DMS153 treated with DMSO at 0.1 percent for 48 hours (cell line): ENCODE results near the gene CNPPD1.

Experiments
- DNase-seq: peaks from one replicate; lab custom pipeline; 2025; ENCODE audit not compliant: unreplicated experiment; lab: John Stamatoyannopoulos, UW

The CNPPD1 gene

DNA sequence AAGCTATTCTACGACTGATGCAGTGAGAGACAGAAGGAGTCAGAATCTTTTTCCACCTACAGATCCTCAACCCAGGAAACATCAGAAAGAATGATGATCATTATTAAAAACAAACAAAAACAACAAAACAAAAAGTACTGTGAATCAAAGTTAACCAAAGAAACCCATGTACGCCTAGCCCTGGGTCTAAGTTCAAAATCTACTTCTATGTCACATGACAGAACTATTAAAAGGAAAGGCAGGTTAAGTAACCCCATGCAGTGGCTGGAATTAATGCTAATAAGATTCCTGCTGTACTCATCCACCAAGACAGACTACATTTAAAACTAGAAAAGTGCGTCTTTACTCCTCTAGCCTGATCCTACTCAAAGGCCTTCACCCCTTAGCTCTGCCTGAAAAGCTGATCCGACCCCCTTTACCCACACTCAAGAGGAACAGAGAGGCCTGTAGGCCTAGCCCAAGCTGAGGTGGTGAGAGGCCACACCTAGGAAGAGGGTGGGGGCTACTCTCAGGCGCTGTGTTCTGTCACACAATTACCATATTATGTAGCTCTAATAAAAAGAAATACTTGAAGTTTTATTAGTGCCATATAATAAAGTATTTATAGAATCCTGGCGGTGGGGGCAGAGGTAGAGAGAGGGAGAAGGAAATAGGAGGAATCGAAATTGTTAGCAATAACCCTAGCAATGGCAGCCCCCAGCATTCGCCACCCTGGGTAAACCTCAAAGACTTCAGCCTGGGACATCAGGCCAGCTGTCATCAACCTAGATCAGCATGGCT lies 53.2 kb downstream of the CNPPD1 start:
- no peak for DNase-seq

DNA sequence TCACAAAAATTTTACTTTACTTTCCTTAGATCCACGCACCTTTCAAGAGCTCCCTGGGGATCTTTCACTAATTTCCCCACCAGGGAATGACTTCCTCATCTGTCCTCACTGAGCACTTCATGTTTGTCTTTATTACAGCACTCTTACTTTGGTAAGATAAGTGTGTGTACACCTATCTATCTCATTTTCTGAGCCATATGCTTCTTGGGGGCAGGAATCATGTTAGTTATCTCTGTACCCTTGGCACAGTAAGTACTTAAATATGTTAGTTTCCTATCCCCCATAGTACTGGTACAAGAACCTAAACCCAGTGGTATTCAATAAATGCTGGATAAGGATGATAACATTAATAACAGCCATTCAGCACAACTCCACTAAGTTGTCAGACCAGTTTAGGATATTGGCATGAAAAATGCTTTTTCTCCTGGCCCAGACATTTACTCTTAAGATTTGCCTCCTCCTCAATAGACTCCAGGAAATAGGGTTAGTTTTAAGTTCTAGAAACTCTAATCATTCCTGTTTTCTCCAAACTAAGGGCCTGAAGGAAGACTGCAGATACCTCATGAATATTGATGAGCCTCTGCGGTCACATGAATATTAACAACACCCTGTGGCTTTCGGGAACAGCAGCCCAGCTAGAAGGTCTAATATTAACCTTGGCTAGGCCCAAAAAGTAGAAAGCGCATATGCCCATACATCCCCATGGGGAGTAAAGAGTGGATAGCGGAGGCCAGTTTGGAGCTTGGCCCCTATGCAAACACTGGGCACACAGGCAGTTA lies 54.3 kb downstream of the CNPPD1 start:
- no peak for DNase-seq
